ENCODE data around the gene HCRTR2.
A peak's percentile ranks its signal among the peaks of the same experiment; 100 is the strongest.
"Not testable (repeated sequence)": the region's sequence is repeated elsewhere in the genome, so short reads cannot be mapped to it uniquely, and the experiment has no call there.

The HCRTR2 gene

DNA sequence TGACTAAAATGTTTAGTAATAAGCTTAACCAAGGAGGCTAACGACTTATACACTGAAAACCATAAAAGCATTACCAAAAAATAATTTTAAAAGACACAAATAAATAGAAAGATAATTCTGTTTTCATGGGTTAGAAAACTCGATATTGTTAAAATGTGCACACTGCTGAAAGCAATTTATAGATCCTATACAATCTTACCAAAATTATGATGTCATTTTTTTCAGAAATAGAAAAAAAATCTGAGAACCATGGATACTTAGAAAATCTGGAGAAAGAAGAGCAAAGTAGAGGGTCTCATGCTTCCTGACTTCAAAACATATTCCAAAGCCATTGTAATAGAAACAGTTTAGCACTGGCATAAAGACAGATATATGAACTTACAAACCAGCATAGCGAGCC lies 46.6 kb downstream of the HCRTR2 start:
- no peak for FAIRE-seq

DNA sequence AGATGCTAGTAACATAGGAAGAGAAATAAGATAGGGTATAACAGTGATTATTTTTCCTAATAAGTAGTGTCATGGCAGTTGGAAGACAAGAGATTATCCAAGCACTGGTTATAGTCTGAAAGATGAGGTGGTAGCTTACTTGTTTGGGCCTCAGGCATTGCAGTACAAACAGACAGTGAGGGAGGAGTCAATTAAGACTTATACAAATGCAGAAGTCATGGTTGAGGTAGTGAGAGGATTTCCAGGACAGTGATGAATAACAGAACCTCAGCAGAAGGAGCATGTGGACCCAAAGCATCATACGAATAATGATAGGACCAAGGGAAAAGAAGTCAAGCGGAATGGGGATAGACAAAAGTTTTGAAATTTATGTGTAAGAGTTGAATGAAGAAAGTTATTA lies 53.5 kb downstream of the HCRTR2 start:
- no peak for FAIRE-seq

DNA sequence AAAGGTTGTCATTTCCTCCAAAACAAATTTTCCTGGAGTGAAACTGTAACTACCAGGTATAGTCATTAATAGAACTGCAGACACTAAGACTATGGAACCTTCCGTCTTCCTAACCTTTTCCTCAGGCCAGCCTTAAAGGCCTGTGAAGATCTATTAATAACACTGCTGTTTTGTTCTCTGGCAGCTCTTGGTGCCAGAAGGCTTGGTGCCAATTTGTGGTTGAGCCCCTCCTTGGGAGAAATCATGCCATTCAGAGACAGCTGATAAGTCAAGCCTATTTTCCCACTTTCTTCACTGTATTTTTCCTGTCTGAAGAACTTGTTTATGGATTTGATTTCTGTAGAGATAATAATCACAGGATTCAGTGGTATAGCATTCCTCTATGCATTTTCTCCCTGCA lies 64.8 kb downstream of the HCRTR2 start:
- FAIRE-seq: no peak

DNA sequence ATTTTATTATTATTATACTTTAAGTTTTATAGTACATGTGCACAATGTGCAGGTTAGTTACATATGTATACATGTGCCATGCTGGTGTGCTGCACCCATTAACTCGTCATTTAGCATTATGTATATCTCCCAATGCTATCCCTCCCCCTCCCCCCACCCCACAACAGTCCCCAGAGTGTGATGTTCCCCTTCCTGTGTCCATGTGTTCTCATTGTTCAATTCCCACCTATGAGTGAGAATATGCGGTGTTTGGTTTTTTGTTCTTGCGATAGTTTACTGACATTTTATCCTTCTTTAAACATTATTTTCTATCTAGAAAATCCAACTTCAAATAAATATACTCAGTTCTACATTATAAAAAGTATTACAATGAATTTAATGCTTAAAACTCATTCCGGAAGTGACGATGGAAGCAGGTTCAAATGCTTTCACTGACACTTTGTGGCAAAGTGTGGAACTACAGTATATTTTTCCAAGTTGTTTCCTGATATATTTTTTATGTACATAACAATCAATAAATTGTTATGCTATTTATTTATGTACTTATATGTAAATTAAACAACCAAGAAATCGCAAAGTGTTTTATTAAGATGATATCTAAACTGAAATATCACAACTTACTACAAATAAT lies 66.8 kb downstream of the HCRTR2 start:
- peak; percentile 93 for FAIRE-seq

DNA sequence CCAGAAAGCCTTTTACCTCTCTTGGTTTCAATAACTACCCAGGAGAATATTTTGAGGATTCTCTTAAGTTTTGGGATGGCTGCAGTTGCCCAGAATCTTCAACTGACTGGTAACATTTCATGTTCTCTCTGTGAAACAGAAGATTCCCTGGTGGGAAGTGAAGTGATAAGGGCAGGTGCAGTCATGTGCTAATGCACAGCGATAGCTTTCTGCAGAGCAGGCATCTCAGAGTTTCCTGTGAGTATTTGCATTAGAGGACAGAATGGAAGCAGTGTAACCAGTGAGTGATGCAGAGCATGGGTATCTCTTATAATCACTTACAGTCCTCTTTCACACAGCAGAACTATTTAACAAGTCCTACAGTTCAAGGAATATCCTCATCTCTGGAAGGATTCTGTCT lies 76.1 kb downstream of the HCRTR2 start:
- FAIRE-seq: no peak

DNA sequence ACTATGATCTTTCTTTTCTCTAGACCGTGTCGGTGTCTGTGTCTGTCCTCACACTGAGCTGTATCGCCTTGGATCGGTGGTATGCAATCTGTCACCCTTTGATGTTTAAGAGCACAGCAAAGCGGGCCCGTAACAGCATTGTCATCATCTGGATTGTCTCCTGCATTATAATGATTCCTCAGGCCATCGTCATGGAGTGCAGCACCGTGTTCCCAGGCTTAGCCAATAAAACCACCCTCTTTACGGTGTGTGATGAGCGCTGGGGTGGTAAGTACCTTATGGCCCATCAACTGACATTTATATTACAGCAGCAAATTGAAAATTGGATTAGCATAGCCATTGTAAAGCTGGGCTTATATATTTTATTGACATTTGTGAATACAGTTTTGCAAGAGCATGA lies 80.8 kb downstream of the HCRTR2 start:
- FAIRE-seq: no peak

DNA sequence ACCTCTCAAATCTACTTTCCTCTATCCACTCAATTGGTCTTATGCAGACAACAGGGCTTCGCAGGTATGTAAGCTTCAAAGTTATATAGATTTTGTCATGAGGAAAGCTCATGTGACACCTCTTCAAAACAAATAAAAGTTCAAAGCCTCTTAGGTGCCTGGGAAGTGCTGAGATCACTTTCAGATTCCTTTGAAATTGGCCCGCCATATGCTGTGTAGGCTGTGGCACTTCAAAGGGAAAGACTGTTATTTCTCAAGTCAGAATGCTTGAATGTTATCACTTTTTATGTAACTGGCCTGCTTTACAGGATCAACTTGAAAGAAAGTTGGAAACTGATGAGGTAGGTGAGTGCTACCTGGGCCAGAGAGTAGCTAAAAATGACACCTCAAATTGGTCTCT lies 85.9 kb downstream of the HCRTR2 start:
- no peak for FAIRE-seq

DNA sequence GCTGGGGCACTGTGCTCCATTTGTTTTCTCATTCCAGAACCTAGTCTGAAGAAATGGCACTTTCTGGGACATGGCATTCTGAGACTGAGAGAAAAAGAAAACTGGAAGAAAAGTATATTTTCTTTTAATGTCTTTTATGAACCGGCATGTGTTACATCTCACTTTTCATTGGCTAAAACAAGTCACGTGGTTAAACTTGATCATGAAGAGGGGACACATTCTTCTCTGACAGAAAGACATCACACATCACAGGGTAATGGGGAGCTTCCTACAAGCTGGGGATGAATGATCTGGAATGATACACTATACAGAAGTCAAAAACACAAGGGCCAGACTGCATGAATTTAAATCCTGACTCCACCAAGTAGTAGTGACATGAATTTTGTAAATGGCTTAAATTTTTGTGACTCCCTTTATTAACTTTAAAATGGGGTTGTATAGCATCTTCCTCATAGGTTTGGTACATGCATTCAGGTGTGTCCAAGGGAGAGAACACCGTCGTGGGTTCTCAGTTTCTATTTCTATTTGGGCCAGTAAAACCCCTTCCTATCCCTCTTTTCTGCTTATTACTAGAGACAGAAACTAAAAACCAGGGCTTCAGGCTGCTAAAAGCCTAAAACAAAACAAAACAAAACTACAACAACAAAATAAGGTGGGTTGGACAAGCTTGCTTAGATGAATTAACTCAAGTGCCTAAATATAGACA lies 91.2 kb downstream of the HCRTR2 start:
- FAIRE-seq: no peak

DNA sequence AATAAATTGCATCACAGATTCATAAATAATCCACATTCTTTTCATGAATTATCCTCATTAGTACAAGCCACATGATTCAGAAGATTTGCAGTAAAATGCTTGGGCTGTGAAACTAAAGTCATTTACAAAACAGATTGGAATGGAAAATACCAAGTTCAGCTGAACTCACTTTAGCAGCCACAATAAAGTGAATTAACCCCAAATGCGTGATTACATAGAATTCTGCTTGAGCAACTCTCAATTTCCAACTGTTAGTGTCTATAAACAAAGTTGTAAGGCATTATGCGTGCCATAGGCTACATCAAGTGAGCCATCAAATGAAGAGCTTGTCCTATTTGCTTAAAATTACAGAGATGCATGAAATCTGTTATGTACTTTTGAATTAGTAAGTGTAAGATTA lies 92.6 kb downstream of the HCRTR2 start:
- no peak for FAIRE-seq

DNA sequence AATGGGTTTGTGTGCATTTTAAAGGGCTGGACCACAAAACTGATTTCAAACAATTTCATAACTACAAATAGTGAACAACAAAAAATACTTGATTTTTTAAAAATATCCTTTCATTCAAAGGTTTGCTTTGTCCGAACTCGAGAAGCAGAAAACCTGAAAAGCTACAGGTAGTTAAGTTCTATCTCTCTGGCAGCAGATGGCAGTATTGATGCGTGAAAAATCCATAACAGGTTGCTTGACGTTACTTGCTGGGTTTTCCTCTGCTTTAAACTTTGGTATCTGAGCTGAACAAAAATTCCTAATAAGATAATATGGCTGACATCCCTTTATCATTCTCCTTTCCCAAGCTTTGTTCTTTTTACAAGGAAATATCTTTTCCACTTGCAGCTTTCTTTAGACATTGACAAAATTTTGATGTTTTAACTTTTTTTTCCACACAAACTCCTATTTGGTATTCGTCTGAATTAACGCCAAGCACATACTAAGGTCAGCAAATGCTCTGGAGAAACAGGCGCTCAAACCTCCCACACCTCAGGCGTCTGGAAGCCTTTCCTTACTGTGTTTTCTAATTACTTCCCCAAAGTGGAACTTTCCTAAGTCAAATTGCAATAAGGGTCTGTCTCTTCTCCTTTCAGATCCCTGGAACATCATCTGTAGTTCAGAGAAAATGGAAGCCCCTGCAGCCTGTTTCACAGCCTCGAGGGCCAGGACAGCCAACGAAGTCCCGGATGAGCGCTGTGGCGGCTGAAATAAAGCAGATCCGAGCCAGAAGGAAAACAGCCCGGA lies 102.6 kb downstream of the HCRTR2 start:
- peak; percentile 92 for FAIRE-seq

DNA sequence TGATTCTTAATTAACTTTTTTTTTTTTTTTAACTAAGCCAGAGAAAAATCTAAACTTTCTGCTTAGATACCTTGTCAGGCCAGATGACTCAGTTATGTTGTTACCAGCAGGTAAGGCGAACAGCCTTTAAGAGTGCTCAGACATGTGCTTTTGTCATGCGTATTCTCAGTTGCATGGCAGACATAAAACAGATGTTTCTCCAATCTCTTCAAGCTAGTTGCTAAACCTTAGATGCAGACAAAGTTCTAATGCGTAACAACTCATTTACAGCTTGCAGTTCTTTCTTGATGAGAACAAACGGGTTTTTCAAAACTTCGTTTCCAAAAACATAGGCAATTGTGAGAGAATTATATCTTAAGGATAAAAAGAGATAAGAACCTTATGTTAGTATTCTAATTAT lies 103.3 kb downstream of the HCRTR2 start:
- no peak for FAIRE-seq

DNA sequence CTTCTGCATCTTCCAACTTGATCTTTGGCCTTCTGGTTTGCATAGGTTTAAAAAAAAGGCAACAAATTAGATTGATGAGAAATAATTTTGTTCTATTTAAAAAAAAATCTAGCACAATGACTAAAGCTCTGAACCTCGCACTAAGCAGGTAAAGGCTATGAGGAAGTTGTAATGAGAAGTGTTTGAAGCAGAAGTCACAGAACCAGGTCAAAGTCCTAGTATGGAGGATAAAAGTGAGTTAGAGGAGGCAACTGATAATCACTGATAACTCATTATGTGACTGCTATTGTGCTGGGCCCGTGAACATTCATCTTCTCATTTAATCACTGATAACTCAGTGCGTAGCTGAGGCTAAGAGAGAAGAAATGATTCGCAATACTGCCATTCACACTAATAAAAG lies 106.9 kb downstream of the HCRTR2 start:
- no peak for FAIRE-seq

DNA sequence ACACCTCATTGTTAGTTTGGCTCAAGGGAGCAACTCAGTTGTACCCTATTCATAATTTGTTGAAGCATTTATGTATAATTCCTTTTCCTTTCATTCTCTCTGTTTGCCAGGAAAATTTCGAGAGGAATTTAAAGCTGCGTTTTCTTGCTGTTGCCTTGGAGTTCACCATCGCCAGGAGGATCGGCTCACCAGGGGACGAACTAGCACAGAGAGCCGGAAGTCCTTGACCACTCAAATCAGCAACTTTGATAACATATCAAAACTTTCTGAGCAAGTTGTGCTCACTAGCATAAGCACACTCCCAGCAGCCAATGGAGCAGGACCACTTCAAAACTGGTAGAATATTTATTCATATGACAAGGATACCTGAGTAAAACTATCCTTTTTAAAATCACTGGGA lies 107.8 kb downstream of the HCRTR2 start:
- FAIRE-seq: no peak

DNA sequence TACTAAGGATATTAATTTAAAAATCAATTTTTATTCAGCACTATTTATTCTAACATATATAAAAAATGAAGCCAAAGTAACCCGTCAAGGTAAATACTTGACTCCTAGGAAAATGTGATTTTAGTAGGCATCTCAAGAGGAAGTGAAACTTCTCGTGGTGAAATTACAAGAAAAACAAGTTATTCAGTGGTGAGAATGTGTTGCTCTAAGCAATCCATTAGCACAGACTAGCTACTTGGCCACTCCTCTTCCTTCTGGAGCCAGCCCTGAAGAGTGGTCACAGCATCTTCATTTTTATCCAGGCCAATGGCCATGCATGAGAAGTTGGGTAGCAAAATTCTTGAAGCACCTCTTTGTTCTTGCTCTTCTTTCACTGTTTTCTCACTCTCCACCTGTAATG lies 112.5 kb downstream of the HCRTR2 start:
- no peak for FAIRE-seq

DNA sequence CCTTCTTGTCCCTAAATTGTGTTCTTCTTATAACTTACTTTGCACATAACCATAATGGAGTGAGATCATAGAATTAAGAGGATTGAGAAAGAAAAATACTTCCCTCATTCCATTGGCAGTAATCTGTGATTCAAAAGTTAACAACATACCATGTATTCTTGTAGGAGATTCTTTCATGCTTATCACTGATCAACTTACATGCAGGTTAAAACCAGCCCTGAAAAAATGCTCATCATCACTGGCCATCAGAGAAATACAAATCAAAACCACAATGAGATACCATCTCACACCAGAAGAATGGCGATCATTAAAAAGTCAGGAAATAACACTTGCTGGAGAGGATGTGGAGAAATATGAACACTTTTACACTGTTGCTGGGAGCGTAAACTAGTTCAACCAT lies 116.4 kb downstream of the HCRTR2 start:
- no peak for FAIRE-seq

DNA sequence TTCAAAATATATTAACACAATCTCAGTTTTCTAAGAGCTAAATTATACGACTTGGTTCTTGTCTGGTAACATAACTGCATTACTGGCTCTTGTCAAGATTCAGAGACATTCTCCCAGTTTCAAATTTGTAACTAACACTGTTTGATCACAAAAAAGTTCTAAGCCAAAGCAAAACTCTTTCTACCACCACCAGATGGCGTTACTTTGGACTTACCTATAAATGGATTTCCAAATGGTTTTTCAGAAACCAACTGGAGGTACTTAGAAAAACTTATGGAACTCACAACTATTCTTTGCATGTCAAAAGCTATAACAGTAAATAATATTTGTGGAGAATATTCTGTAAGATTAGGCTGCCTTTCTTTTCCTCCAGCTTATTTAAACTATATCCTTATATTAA lies 118.8 kb downstream of the HCRTR2 start:
- FAIRE-seq: no peak

DNA sequence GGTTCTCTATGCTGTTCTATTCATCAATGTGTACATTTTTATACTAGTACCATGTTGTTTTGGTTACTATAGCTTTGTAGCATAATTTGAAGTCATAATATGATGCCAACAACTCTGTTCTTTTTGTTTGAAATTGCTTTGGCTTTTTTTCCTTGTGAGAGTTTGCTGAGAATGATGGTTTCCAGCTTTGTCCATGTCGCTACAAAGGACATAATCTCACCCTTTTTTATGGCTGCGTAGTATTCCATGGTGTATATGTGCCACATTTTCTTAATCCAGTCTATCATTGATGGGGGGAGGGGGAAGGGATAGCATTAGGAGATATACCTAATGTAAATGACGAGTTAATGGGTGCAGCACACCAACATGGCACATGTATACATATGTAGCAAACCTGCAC lies 122.9 kb downstream of the HCRTR2 start:
- not testable (repeated sequence) for FAIRE-seq

DNA sequence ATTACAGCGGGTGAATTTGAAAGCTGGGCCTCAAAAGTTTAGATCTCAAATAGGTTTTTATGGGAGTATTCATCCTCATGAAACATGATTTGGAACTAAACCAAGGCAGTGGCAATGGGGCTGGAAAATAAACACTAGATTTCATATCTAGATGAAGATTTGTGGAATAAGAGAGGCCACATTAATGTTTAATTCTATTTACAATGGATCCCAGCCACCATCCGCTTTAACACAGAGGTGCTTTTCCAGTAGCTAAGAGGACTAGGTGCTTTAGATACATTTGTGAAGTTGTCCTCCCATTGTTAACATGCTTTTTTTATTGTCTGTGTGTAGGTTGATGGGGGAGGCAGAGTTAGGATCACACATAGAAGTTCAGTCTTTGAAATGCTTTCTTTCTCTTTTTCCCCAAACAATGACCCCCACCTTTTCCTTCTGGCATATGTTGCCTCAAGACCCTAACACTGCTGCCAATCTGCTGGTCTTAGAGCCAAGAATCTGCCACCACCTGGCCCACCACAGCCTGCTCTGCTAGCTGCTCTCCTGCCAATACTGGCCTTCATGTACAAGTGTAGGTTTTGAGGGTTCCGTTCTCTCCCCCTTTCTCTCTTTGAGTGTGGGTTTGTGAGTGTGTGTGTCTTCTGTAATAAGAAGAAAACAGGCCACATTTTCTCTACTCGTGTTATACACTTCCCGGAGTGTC lies 125.1 kb downstream of the HCRTR2 start:
- no peak for FAIRE-seq

DNA sequence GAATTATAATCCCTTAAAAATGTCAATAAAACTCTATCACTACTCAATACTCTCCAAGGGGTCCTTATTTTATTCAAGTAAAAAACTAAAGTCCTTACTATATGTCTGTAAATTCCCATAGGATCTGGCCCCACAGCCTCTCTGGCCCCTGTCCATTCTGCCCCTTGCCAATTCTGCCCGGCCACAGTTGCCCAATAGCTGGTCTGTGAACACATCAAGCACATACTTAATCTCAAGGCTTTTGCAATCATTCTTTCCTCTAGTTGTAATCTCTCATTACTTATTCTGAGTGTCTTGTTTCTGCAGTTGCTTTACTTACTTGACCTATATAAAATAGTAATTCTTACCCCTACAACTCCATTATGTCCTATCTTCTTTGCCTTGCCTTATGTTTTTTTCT lies 130.4 kb downstream of the HCRTR2 start:
- FAIRE-seq: no peak

DNA sequence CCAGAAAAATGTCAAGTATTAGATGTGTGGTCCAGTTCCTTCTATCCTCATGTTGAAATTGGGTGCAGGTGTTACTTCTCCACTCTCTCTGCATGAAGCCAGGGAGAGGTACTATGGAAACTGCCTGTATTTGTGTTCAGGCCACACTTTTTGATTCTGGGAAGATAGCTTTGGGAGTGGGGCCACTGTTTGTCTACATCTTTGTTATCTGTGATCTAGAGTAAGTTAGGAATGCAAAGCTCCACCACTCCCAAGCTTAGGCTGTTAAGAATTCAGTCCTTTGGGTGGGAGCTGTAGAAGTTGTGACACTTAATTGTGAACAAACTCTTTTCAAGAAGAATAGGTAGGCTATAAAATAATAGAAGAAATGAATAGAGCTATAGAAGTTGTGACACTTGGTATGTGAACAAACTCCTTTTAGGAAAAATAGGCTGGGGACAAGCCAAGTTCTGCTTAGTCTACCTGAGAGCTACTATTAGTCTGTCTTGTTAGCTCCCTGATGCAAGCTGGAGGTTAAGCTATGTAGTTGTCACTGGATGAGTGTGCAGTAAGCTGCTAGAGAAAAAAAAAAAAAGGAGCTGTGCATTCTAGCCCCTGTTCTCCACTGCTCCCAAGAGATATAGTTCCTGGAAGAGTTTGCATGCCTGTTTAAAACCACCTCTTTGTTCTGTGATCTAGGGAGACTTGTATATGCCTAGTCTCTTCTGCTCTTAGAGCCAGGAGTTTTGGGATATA lies 145.8 kb downstream of the HCRTR2 start:
- no peak for FAIRE-seq

DNA sequence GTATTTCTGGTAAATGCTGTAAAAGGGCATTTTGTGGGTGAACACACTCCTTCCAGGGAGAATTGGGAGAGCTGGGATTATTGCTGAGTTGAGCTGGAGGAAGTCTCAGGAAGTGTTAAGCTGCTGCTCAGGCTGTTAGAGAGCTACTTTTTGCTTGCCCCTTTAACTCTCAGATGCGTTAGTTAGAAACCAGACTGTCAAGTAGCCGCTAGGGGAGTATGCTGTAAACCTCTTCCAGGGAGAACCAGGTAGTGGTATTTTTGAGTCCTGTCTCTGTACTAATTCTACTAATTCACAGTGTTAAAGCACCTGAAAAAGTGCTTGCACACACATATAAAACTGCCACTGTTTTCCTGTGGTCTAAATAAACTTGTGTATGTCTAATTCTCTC lies 146.4 kb downstream of the HCRTR2 start:
- no peak for FAIRE-seq

DNA sequence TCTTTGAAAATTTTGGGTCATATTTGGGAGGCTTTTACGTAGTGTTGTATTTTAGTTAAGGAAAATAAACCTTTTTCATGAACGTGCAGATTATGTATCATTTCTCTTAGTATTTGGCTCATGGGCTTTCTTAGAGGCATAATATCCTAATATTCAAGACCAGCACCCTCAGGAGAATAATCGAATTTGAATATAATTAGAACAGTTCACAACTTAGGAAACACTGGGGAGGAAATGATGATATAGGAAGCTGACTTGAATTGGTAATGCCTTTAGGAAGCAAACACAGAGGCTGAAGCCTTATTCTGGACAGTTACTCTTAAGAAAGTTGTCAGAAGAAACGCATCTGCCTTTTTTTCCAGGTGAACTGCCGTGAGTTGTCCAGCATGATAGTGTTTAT lies 152.9 kb downstream of the HCRTR2 start, which contains the start of gene GFRAL:
GFRAL (plus strand) TSS at position 301 of the 400 bp plus-strand sequence; CDS start at position 387, 86 bp downstream.
- FAIRE-seq: no peak
